SK-N-DZ (cell line): ENCODE measurements around the gene POLR2F.
"Not testable (repeated sequence)": the region's sequence is repeated elsewhere in the genome, so short reads cannot be mapped to it uniquely, and the experiment has no call there.

Source experiments
- DNase-seq: peaks from one replicate; pipeline ENCODE4 v3.0.0-alpha.2; 2015; ENCODE audit warnings: low spot score

The POLR2F gene

GRCh38 chr22:37953062-37953436, 450 bp upstream of the POLR2F start:
- DNase-seq, result no peak

GRCh38 chr22:37954686-37955085, 1.2 kb downstream of the POLR2F start:
- DNase-seq, result no peak

GRCh38 chr22:37955825-37956397, 2.4 kb downstream of the POLR2F start:
- DNase-seq, result not testable (repeated sequence)

- no peak for DNase-seq
These were observed 3.7 kb downstream of the POLR2F start for GRCh38 chr22:37957232-37957631.

GRCh38 chr22:37959231-37959825, 5.8 kb downstream of the POLR2F start:
- no peak for DNase-seq

GRCh38 chr22:37961062-37961461, 7.6 kb downstream of the POLR2F start:
- no peak for DNase-seq

GRCh38 chr22:37965940-37966664, 12.6 kb downstream of the POLR2F start:
- no peak for DNase-seq

GRCh38 chr22:37967147-37967546, 13.6 kb downstream of the POLR2F start:
- no peak for DNase-seq

GRCh38 chr22:37967637-37968451, 14.3 kb downstream of the POLR2F start:
- DNase-seq, result no peak

- no peak for DNase-seq
These were observed 15.2 kb downstream of the POLR2F start for GRCh38 chr22:37968452-37969251.

GRCh38 chr22:37970864-37971263, 17.4 kb downstream of the POLR2F start:
- DNase-seq, result no peak

- no peak for DNase-seq
These were observed 18.3 kb downstream of the POLR2F start for GRCh38 chr22:37971475-37972434.

GRCh38 chr22:37972527-37972926, 19.0 kb downstream of the POLR2F start:
- no peak for DNase-seq

- no peak for DNase-seq
These were observed 20.0 kb downstream of the POLR2F start for GRCh38 chr22:37973271-37974170.

- DNase-seq, result no peak
These were observed 21.7 kb downstream of the POLR2F start for GRCh38 chr22:37975153-37975552.

- not testable (repeated sequence) for DNase-seq
These were observed 22.5 kb downstream of the POLR2F start for GRCh38 chr22:37976022-37976421.

- no peak for DNase-seq
These were observed 23.0 kb downstream of the POLR2F start for GRCh38 chr22:37976547-37976946.

GRCh38 chr22:37979782-37980181, 26.3 kb downstream of the POLR2F start:
- DNase-seq, result no peak
